D721Med (cell line): ENCODE data around the gene ST3GAL3.

Source experiments
- DNase-seq: peaks from one replicate; pipeline ENCODE4 v3.0.0; 2011; ENCODE audit warnings: low spot score; ENCODE audit not compliant: insufficient read length
- FAIRE-seq: peaks from 2 replicates; lab custom pipeline; 2011; peaks lifted over from hg19 to GRCh38; lab: Jason Lieb, UNC
- CTCF ChIP-seq: IDR thresholded peaks from 2 replicates; pipeline ENCODE4 v1.5.1; 2012; ENCODE audit warnings: mild to moderate bottlenecking, control low read depth; ENCODE audit not compliant: insufficient read depth; ENCODE audit errors: missing control alignments

Gene ST3GAL3

GRCh38 chr1:43937179-43937865, 230.0 kb downstream of the ST3GAL3 start:
- TF ChIP-seq CTCF: no peak
- DNase-seq (no peak), FAIRE-seq (no peak)

- no peak for FAIRE-seq
- DNase-seq: no peak
- no peak for TF ChIP-seq CTCF
These were observed 231.0 kb downstream of the ST3GAL3 start for GRCh38 chr1:43938383-43938782.

- DNase-seq (no peak), FAIRE-seq (no peak)
- TF ChIP-seq CTCF: no peak
These were observed 231.7 kb downstream of the ST3GAL3 start for GRCh38 chr1:43938892-43939587.

GRCh38 chr1:43942411-43942810, 235.1 kb downstream of the ST3GAL3 start:
- no peak for FAIRE-seq
- no peak for TF ChIP-seq CTCF
- DNase-seq: no peak

GRCh38 chr1:43944860-43945259, 237.5 kb downstream of the ST3GAL3 start:
- FAIRE-seq (no peak), DNase-seq (no peak)
- TF ChIP-seq CTCF: no peak

GRCh38 chr1:43945674-43946235, 238.4 kb downstream of the ST3GAL3 start:
- DNase-seq (no peak), FAIRE-seq (no peak)
- TF ChIP-seq CTCF: no peak
